ENCODE results near the gene TUG1.

DNA sequence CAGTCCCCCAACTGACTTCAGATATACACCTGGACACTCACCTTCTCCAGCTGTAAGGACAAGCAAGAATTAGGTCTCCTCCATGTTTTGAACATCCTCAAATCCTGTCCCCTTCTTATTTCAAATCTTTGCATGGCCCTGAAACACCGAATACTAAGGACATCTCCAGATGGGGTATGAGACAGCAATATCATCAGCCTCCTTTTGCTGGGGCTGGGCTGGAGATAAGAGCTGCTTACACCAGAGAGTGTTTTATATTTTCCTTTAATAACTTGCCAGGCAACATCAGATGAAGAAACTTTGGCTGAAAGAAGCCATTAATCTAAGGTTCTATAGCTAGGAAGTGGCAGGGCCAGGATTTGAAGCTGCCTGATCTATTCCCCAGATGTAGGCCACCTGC lies 21.6 kb downstream of the TUG1 start:
- TF ChIP-seq POLR2AphosphoS5 (IDR thresholded peaks at IDR 0.05; ENCODE audit: low read depth, low read length), result no peak
- TF ChIP-seq SPI1 (IDR thresholded peaks at IDR 0.05; ENCODE audit: low read depth, low read length), result no peak
- no peak for TF ChIP-seq POLR2A (IDR thresholded peaks at IDR 0.05; ENCODE audit: low read depth, low read length)

Data from GM12891 (cell line).